ENCODE measurements around the gene SPATS2L.
A peak's percentile ranks its signal among the peaks of the same experiment; 100 is the strongest.

The SPATS2L gene

GRCh38 chr2:200515155-200515554 lies 208.7 kb downstream of the SPATS2L start:
- TF ChIP-seq, protein P1, sequence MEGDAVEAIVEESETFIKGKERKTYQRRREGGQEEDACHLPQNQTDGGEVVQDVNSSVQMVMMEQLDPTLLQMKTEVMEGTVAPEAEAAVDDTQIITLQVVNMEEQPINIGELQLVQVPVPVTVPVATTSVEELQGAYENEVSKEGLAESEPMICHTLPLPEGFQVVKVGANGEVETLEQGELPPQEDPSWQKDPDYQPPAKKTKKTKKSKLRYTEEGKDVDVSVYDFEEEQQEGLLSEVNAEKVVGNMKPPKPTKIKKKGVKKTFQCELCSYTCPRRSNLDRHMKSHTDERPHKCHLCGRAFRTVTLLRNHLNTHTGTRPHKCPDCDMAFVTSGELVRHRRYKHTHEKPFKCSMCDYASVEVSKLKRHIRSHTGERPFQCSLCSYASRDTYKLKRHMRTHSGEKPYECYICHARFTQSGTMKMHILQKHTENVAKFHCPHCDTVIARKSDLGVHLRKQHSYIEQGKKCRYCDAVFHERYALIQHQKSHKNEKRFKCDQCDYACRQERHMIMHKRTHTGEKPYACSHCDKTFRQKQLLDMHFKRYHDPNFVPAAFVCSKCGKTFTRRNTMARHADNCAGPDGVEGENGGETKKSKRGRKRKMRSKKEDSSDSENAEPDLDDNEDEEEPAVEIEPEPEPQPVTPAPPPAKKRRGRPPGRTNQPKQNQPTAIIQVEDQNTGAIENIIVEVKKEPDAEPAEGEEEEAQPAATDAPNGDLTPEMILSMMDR (IDR thresholded peaks at IDR 0.05; ENCODE audit: insufficient read depth, low read length, poor library complexity, severe bottlenecking) = no peak
- no peak for DNase-seq (ENCODE audit: extremely low read depth, insufficient read length)
- Histone ChIP-seq H3K4me3 (replicated peaks; ENCODE audit: low read depth, low read length) (no peak overlapping the region), H3K36me3 (ENCODE audit: control insufficient read depth, insufficient read depth, low read length) (no peaks in the 10 kb centered on the region), H3K27me3 (replicated peaks; ENCODE audit: control insufficient read depth, insufficient read depth, low read length) (no peaks in the 10 kb centered on the region; the same call in 1 of the 2 replicates)

DNA sequence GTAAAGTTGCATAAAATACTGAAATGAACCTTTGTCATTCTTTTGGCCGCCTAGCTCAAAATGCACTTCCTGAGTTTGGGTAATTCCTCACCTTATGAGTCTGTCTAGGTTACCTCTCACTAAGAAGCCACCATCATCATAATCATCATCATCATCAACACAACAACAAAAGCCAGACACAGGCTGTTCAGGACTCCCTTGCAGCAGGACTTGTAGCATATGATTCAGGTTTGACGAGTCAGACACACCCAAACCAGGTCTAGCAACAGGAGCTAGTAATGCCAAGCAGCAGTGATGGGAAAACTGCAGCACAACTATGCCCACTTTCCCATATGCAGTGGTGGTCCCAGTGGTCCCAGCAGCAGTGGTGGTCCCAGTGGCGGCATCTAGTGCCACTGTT lies 216.7 kb downstream of the SPATS2L start:
- Histone ChIP-seq H3K36me3 (ENCODE audit: control insufficient read depth, insufficient read depth, low read length) (no peaks in the 10 kb centered on the region), H3K27me3 (replicated peaks; ENCODE audit: control insufficient read depth, insufficient read depth, low read length) (no peaks in the 10 kb centered on the region), H3K4me3 (replicated peaks; ENCODE audit: low read depth, low read length) (no peak overlapping the region)
- no peak for DNase-seq (ENCODE audit: extremely low read depth, insufficient read length)
- TF ChIP-seq, protein P1 (IDR thresholded peaks at IDR 0.05; ENCODE audit: insufficient read depth, low read length, poor library complexity, severe bottlenecking) = no peak

DNA sequence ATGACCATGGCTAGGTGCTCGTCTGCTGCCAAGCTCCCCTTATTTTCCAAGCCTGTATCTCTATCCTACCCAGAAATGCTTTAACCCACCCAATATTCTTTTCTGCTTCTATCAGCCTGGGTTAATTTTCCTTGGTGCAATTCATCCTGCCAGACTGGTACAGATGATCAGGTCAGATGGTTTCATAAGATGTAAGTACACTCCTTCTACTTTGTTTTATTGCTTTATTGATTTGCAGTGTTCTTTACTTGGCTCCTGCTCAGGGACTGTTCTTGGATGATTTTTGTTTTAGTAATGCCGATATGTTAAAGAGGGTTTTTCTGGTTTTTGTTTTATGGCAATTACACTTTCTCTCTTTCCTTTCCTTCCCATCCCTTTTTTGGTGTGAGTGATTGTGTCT lies 217.1 kb downstream of the SPATS2L start:
- Histone ChIP-seq H3K4me3 (replicated peaks; ENCODE audit: low read depth, low read length) (no peak overlapping the region), H3K27me3 (replicated peaks; ENCODE audit: control insufficient read depth, insufficient read depth, low read length) (no peaks in the 10 kb centered on the region), H3K36me3 (ENCODE audit: control insufficient read depth, insufficient read depth, low read length) (no peaks in the 10 kb centered on the region)
- TF ChIP-seq, protein P1 (IDR thresholded peaks at IDR 0.05; ENCODE audit: insufficient read depth, low read length, poor library complexity, severe bottlenecking) = no peak
- no peak for DNase-seq (ENCODE audit: extremely low read depth, insufficient read length)

DNA sequence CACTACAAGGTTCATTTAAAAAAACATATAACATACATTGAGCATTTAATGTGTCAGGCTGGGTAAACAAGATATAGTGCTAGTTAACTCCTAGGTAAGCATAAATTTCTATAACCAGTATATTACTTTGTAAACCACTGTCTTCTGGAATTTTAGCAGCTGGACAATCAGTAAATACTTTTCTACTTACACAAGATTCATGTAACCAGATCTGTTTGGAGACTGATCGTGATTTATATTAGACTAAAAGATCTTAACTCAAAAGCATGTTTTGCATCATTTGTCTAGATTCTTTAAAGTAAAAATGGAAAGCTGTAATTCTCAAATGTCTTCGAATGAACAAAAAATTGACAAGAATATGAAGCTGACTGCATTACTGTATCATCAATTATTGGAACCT lies 218.6 kb downstream of the SPATS2L start:
- DNase-seq (ENCODE audit: extremely low read depth, insufficient read length) = no peak
- Histone ChIP-seq H3K27me3 (replicated peaks; ENCODE audit: control insufficient read depth, insufficient read depth, low read length) (no peaks in the 10 kb centered on the region), H3K36me3 (ENCODE audit: control insufficient read depth, insufficient read depth, low read length) (no peaks in the 10 kb centered on the region), H3K4me3 (replicated peaks; ENCODE audit: low read depth, low read length) (no peak overlapping the region)
- TF ChIP-seq, protein P1 (IDR thresholded peaks at IDR 0.05; ENCODE audit: insufficient read depth, low read length, poor library complexity, severe bottlenecking) = no peak

DNA sequence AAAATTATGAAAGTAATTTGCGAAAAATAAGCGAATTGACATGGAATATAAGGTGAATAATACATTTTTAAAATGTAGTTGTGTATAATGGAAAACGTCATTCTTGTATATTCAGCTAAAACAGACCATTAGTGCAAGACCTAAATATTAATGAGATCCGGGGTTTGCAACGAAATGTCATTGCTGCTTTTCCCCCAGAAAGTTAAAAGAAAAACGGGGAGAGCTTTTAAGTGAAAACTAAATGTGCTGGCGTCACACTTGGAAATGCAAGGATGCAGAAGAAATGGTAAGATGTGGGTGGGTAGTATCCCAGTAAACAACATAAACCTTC lies 219.0 kb downstream of the SPATS2L start:
- Histone ChIP-seq H3K36me3 (ENCODE audit: control insufficient read depth, insufficient read depth, low read length) (no peaks in the 10 kb centered on the region), H3K27me3 (replicated peaks; ENCODE audit: control insufficient read depth, insufficient read depth, low read length) (no peaks in the 10 kb centered on the region), H3K4me3 (replicated peaks; ENCODE audit: low read depth, low read length) (peak overlapping the region; percentile 70)
- TF ChIP-seq, protein P1 (IDR thresholded peaks at IDR 0.05; ENCODE audit: insufficient read depth, low read length, poor library complexity, severe bottlenecking) = no peak
- DNase-seq (ENCODE audit: extremely low read depth, insufficient read length) = no peak

Measured in GM06990 (cell line).